Trophoblast cell (in vitro differentiated cells and primary cell): Measurements from ENCODE around the gene TEAD1.
A peak's percentile ranks its signal among the peaks of the same experiment; 100 is the strongest.

Source experiments
- DNase-seq, 2 donors: peaks; one replicate each; pipeline ENCODE4 v3.0.0-alpha.2; 2016
- H2AFZ ChIP-seq: 2 replicates; pipeline ENCODE4 v1.6.1; 2013; ENCODE audit warnings: low read length, moderate library complexity, mild to moderate bottlenecking; ENCODE audit not compliant: insufficient read depth, poor library complexity
- H2AK5ac ChIP-seq: 2 replicates; pipeline ENCODE4 v1.6.1; 2013; ENCODE audit warnings: mild to moderate bottlenecking, low read length
- H2BK120ac ChIP-seq: 2 replicates; pipeline ENCODE4 v1.6.1; 2013; ENCODE audit warnings: low read length, mild to moderate bottlenecking, moderate library complexity; ENCODE audit not compliant: insufficient read depth, poor library complexity
- H2BK12ac ChIP-seq: 2 replicates; pipeline ENCODE4 v1.6.1; 2013; ENCODE audit warnings: mild to moderate bottlenecking, low read length, moderate library complexity
- H2BK5ac ChIP-seq: 2 replicates; pipeline ENCODE4 v1.6.1; 2013; ENCODE audit warnings: low read length, low read depth, moderate library complexity, mild to moderate bottlenecking; ENCODE audit not compliant: poor library complexity
- H3K14ac ChIP-seq: 2 replicates; pipeline ENCODE4 v1.6.1; 2013; ENCODE audit warnings: mild to moderate bottlenecking, low read length
- H3K18ac ChIP-seq: 2 replicates; pipeline ENCODE4 v1.6.1; 2013; ENCODE audit warnings: mild to moderate bottlenecking, low read length
- H3K23ac ChIP-seq: 2 replicates; pipeline ENCODE4 v1.6.1; 2013; ENCODE audit warnings: low read length
- H3K27ac ChIP-seq: 2 replicates; pipeline ENCODE4 v1.5.1; 2013; ENCODE audit warnings: low read depth, mild to moderate bottlenecking, inconsistent platforms, low read length, moderate library complexity
- H3K27me3 ChIP-seq: 2 replicates; pipeline ENCODE4 v1.6.1; 2013; ENCODE audit warnings: inconsistent platforms, mild to moderate bottlenecking, low read length, moderate library complexity; ENCODE audit not compliant: insufficient read depth
- H3K36me3 ChIP-seq, 2 experiments: 1 replicate in 1 of 2; 2 replicates in 1 of 2; pipeline ENCODE4 v1.6.1; 2013; ENCODE audit warnings: low read length in 2 of 2, mild to moderate bottlenecking in 2 of 2, moderate library complexity in 1 of 2; ENCODE audit not compliant: insufficient read depth in 2 of 2, control insufficient read depth in 1 of 2
- H3K4ac ChIP-seq: 2 replicates; pipeline ENCODE4 v1.6.1; 2013; ENCODE audit warnings: low read depth, mild to moderate bottlenecking, low read length, moderate library complexity
- H3K4me1 ChIP-seq, 2 experiments: 1 replicate in 1 of 2; 2 replicates in 1 of 2; pipeline ENCODE4 v1.6.1; 2013; ENCODE audit warnings: low read length in 2 of 2, mild to moderate bottlenecking in 2 of 2, moderate library complexity in 1 of 2; ENCODE audit not compliant: insufficient read depth in 2 of 2, control insufficient read depth in 1 of 2
- H3K4me2 ChIP-seq: 2 replicates; pipeline ENCODE4 v1.6.1; 2013; ENCODE audit warnings: inconsistent platforms, mild to moderate bottlenecking, low read length, moderate library complexity
- H3K4me3 ChIP-seq: 2 replicates; pipeline ENCODE4 v1.5.1; 2013; ENCODE audit warnings: mild to moderate bottlenecking, low read depth, low read length, inconsistent platforms
- H3K79me1 ChIP-seq: one replicate; pipeline ENCODE4 v1.6.1; 2013; ENCODE audit warnings: low read length
- H3K79me2 ChIP-seq: 2 replicates; pipeline ENCODE4 v1.6.1; 2013; ENCODE audit warnings: low read length, mild to moderate bottlenecking; ENCODE audit not compliant: control insufficient read depth, insufficient read depth, poor library complexity
- H3K9ac ChIP-seq: 2 replicates; pipeline ENCODE4 v1.6.1; 2013; ENCODE audit warnings: mild to moderate bottlenecking, low read length
- H3K9me3 ChIP-seq: 2 replicates; pipeline ENCODE4 v1.6.1; 2013; ENCODE audit warnings: low read depth, mild to moderate bottlenecking, control low read depth, inconsistent platforms, low read length; ENCODE audit not compliant: insufficient read depth
- H4K12ac ChIP-seq: 2 replicates; pipeline ENCODE4 v1.6.1; 2013; ENCODE audit warnings: low read depth, mild to moderate bottlenecking, low read length, moderate library complexity
- H4K8ac ChIP-seq: 2 replicates; pipeline ENCODE4 v1.6.1; 2013; ENCODE audit warnings: low read depth, mild to moderate bottlenecking, low read length, moderate library complexity
- H4K91ac ChIP-seq: one replicate; pipeline ENCODE4 v1.6.1; 2013; ENCODE audit warnings: low read depth, mild to moderate bottlenecking, low read length, moderate library complexity
- WGBS: extraction: QIAGEN DNeasy Blood & Tissue Kit; methylation state at CpG from one replicate; pipeline ENCODE4 v1.1.7; 2013; ENCODE audit warnings: missing lambda C conversion rate; ENCODE audit not compliant: insufficient read length, insufficient coverage; ENCODE audit errors: extremely low coverage; 5-methylcytosine and 5-hydroxymethylcytosine counted together

TEAD1 gene

DNA sequence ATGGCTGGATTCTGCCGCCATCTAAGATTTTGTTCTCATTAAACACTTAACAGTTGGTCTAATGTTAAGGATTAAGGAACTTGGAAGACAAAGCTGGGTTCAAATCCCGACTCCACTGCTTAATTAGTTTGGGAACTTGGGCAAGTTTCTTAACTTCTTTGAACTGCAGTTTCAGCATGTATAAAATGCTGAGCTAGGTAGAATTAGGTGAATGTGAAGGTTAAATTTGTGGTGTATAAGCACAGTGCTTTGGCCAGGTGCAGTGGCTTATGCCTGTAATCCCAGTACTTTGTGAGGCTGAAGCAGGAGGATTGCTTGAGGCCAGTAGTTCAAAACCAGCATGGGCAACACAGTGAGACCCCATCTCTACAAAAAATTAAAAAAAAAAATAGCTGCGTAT, 174.2 kb downstream of the TEAD1 start:
- no CpG with 5 or more reads among the region's 3 CpGs for WGBS
- no peaks in the 10 kb centered on the region for H3K27me3 ChIP-seq

DNA sequence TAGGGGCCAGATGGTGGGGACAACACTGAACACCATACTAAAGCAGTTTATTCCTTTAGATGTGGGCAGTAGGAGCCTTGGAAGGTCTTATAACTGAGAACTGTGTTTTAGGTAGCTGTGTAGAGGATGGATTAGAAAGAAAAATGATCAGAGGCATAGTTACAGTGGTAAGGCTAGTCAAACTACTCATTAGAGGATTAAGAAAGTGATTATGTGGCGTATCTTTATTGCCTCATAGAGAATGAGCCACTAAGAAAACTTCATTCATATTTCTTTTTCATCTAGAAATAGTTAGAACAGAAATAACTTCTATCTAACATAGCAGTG, 179.1 kb downstream of the TEAD1 start:
- Histone ChIP-seq H4K12ac (no peak overlapping the region), H3K4me2 (no peak overlapping the region), H2AFZ (no peak overlapping the region), H2AK5ac (no peak overlapping the region), H3K9ac (no peak overlapping the region), H3K79me2 (peaks cover 12% of the 10 kb centered on the region), H3K36me3 (peaks cover 0 to 9% of the 10 kb centered on the region in 2 experiments), H3K4me3 (no peak overlapping the region), H3K4me1 (peaks cover 5 to 11% of the 10 kb centered on the region in 2 experiments), H3K4ac (peak overlapping the region; percentile 16), H3K23ac (no peak overlapping the region), H4K91ac (no peak overlapping the region), H3K14ac (no peak overlapping the region), H2BK5ac (no peak overlapping the region), H3K27ac (no peak overlapping the region), H2BK12ac (no peak overlapping the region), H3K9me3 (no peaks in the 10 kb centered on the region), H3K79me1 (no peaks in the 10 kb centered on the region), H3K18ac (no peak overlapping the region), H3K27me3 (no peaks in the 10 kb centered on the region), H2BK120ac (no peak overlapping the region), H4K8ac (no peak overlapping the region)
- no CpG with 5 or more reads among the region's 1 CpG for WGBS
- DNase-seq: no peak

More for the DNA sequence above, 174.2 kb downstream of the TEAD1 start:
- Histone ChIP-seq H3K4me3 (no peak overlapping the region), H4K12ac (no peak overlapping the region), H3K79me1 (no peaks in the 10 kb centered on the region), H2AK5ac (no peak overlapping the region), H2AFZ (no peak overlapping the region), H3K9me3 (no peaks in the 10 kb centered on the region), H4K91ac (no peak overlapping the region), H3K9ac (no peak overlapping the region), H2BK5ac (no peak overlapping the region), H3K4me2 (no peak overlapping the region), H3K79me2 (peaks cover 9% of the 10 kb centered on the region), H3K23ac (no peak overlapping the region), H3K4ac (peak overlapping the region; percentile 14), H3K14ac (no peak overlapping the region), H3K36me3 (peaks cover 0 to 4% of the 10 kb centered on the region in 2 experiments), H2BK120ac (no peak overlapping the region), H2BK12ac (no peak overlapping the region), H3K27ac (no peak overlapping the region), H3K4me1 (peaks cover 6 to 21% of the 10 kb centered on the region in 2 experiments), H4K8ac (no peak overlapping the region), H3K18ac (no peak overlapping the region)
- no peak for DNase-seq

DNA sequence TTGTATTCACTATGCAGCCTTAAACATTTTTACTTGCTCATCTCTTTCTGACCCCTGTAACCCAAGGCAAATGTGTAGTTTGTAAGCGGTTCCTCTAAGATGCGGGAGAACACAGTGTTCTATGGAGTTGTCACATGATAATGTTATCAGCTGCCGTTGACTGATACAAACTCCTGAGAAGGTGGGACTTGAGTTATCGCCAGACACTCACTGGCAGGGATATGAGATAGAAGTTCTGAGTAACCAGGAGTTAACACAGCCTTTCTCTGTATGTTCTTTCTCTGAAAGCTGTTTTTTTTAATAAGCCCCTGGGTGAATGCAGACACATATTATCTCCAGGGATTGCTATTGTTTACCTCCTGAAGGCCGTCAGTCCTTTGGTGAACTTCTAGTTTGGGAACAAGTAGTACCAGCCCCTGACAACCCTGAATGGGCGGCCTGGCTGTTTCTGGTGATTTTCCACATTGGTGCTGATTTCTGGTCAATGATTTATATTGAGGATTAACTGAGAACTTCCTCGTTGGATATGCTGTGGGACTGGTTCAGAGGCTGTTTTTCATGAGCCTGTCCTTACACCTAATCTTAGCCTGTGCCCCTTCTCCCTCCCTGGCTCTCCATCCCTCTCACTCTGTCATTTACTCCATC, 179.6 kb downstream of the TEAD1 start:
- Histone ChIP-seq H3K4me2 (no peak overlapping the region), H2AFZ (no peak overlapping the region), H4K91ac (no peak overlapping the region), H4K12ac (no peak overlapping the region), H3K18ac (no peak overlapping the region), H3K4ac (peak overlapping the region; percentile 5), H2BK120ac (no peak overlapping the region), H2AK5ac (no peak overlapping the region), H3K79me2 (peaks cover 12% of the 10 kb centered on the region), H3K9me3 (no peaks in the 10 kb centered on the region), H3K4me1 (peaks cover 5 to 11% of the 10 kb centered on the region in 2 experiments), H3K23ac (no peak overlapping the region), H3K27ac (no peak overlapping the region), H2BK5ac (no peak overlapping the region), H2BK12ac (no peak overlapping the region), H3K36me3 (peaks cover 0 to 9% of the 10 kb centered on the region in 2 experiments), H3K14ac (no peak overlapping the region), H3K27me3 (no peaks in the 10 kb centered on the region), H3K4me3 (no peak overlapping the region), H4K8ac (no peak overlapping the region), H3K79me1 (no peaks in the 10 kb centered on the region), H3K9ac (no peak overlapping the region)
- WGBS: no CpG with 5 or more reads among the region's 7 CpGs
- DNase-seq: no peak

DNA sequence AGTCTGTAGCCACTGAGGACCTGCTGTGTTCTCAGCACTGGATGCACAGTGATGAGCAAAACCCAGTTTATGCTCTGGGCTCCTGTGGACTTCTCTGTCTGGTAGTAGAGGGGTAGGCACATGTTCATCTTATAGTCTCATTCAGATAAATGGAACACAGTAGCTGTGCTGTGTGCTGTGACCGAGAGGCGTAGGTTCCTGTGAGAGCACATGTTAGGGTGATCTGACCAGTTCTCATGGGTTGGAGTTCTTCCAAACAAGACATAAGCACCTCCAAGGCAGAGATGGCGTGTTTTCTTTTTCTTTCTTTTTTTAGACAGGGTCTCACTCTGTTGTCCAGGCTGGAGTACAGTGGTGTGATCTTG, 180.1 kb downstream of the TEAD1 start:
- no peak overlapping the region for H3K9ac ChIP-seq
- H3K4me1 ChIP-seq: peaks cover 7 to 11% of the 10 kb centered on the region in 2 experiments
- H3K4me3 ChIP-seq: no peak overlapping the region
- no peak overlapping the region for H2BK5ac ChIP-seq
- H4K12ac ChIP-seq: no peak overlapping the region
- H2AK5ac ChIP-seq: no peak overlapping the region
- no peaks in the 10 kb centered on the region for H3K9me3 ChIP-seq
- no peak overlapping the region for H2BK120ac ChIP-seq
- peaks cover 13% of the 10 kb centered on the region for H3K79me2 ChIP-seq
- H3K4me2 ChIP-seq: no peak overlapping the region
- H3K27me3 ChIP-seq: no peaks in the 10 kb centered on the region
- peaks cover 0 to 9% of the 10 kb centered on the region in 2 experiments for H3K36me3 ChIP-seq
- WGBS: no CpG with 5 or more reads among the region's 3 CpGs
- no peak overlapping the region for H3K18ac ChIP-seq
- no peak overlapping the region for H2BK12ac ChIP-seq
- H3K4ac ChIP-seq: peak overlapping the region; percentile 34
- no peak overlapping the region for H4K8ac ChIP-seq
- H2AFZ ChIP-seq: no peak overlapping the region
- DNase-seq: no peak
- H3K27ac ChIP-seq: no peak overlapping the region
- no peak overlapping the region for H3K14ac ChIP-seq
- H3K79me1 ChIP-seq: no peaks in the 10 kb centered on the region
- no peak overlapping the region for H3K23ac ChIP-seq
- no peak overlapping the region for H4K91ac ChIP-seq
